ENCODE measurements around the gene DNAH5. TPM values are rescaled to one million over a fixed set of nuclear protein-coding genes. Genes with fewer than 3 reads are reported as not detected.

DNAH5 gene
- total RNA-seq, 2 experiments from 2014 or later, result not detected

- DNase-seq, result no peak
- TF ChIP-seq, protein P1, sequence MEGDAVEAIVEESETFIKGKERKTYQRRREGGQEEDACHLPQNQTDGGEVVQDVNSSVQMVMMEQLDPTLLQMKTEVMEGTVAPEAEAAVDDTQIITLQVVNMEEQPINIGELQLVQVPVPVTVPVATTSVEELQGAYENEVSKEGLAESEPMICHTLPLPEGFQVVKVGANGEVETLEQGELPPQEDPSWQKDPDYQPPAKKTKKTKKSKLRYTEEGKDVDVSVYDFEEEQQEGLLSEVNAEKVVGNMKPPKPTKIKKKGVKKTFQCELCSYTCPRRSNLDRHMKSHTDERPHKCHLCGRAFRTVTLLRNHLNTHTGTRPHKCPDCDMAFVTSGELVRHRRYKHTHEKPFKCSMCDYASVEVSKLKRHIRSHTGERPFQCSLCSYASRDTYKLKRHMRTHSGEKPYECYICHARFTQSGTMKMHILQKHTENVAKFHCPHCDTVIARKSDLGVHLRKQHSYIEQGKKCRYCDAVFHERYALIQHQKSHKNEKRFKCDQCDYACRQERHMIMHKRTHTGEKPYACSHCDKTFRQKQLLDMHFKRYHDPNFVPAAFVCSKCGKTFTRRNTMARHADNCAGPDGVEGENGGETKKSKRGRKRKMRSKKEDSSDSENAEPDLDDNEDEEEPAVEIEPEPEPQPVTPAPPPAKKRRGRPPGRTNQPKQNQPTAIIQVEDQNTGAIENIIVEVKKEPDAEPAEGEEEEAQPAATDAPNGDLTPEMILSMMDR (IDR thresholded peaks at IDR 0.05), result no peak
- Mint-ChIP-seq H3K4me3 (no peak overlapping the region), H3K27ac (no peak overlapping the region), H3K9me3 (peaks cover 7% of the 10 kb centered on the region), H3K27me3 (no peaks in the 10 kb centered on the region), H3K4me1 (ENCODE audit: low read depth) (no peaks in the 10 kb centered on the region), H3K36me3 (ENCODE audit: low read depth) (no peaks in the 10 kb centered on the region)
- no peak overlapping the region for H3K27ac ChIP-seq (ENCODE audit: low read depth in 1 of 2, low read length in 2 of 2)
- H3K4me3 ChIP-seq (ENCODE audit: low read length), result no peak overlapping the region
- intact Hi-C loops (cut with DNase I, micrococcal nuclease), result no loop called here
- H3K27me3 ChIP-seq (ENCODE audit: control insufficient read depth in 1 of 2, insufficient read depth in 2 of 2, low read length in 2 of 2), result no peaks in the 10 kb centered on the region
- H3K9me3 ChIP-seq (ENCODE audit: control insufficient read depth in 1 of 2, insufficient read depth in 1 of 2, low read length in 2 of 2), result no peaks in the 10 kb centered on the region
- ChIA-PET CTCF (no interaction called here), POLR2A (no interaction called here)
- no peaks in the 10 kb centered on the region for H3K4me1 ChIP-seq (ENCODE audit: insufficient read depth, low read length)
- ATAC-seq (ENCODE audit: poor library complexity), result no peak
- no peaks in the 10 kb centered on the region for H3K36me3 ChIP-seq (ENCODE audit: insufficient read depth, low read length)
Measured at GRCh38 chr5:13932561-13932960, 11.9 kb downstream of the DNAH5 start.

GRCh38 chr5:13932011-13932410, 12.5 kb downstream of the DNAH5 start:
- intact Hi-C loops (cut with DNase I, micrococcal nuclease), result no loop called here
- POLR2A ChIA-PET, result no interaction called here

DNA sequence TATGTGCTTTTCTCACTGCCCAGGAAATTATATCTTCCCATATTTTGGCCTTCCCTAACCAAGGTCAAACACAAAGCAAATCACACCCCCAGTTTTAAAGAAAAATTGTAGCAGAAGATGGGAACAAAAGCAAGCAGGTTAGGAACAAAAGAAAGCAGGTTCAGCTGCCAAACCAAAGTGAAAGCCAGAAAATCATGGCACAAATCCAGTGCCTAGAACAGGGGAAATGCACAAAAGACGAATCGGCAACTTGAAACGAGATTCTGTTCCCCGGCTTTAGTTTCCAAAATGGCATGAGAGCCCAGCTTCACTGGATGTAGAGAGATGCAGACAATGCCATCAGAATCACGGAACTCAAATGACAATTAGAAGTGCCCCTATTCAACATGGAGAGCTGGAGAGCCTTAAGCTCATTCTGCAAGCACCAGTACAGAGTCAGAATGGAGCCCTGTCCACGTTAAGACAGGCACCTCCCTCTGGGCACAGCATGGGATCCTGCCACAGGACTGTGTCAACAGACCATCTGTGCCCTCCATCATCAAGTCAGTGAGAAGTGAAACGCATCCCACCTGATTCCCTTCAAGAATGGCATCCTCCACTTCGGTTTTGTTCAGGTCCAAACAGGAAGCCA, 13.8 kb downstream of the DNAH5 start:
- H3K27me3 ChIP-seq (ENCODE audit: control insufficient read depth in 1 of 2, insufficient read depth in 2 of 2, low read length in 2 of 2), result no peaks in the 10 kb centered on the region
- H3K27me3 Mint-ChIP-seq, result no peaks in the 10 kb centered on the region
- intact Hi-C loops (cut with DNase I, micrococcal nuclease), result no loop called here
- DNase-seq (no peak), ATAC-seq (ENCODE audit: poor library complexity) (no peak)
- ChIA-PET POLR2A (no interaction called here), CTCF (no interaction called here)
- peaks cover 7% of the 10 kb centered on the region for H3K9me3 Mint-ChIP-seq
- H3K4me3 ChIP-seq (ENCODE audit: low read length), result no peak overlapping the region
- no peaks in the 10 kb centered on the region for H3K36me3 Mint-ChIP-seq (ENCODE audit: low read depth)
- H3K4me1 Mint-ChIP-seq (ENCODE audit: low read depth), result no peaks in the 10 kb centered on the region
- H3K4me3 Mint-ChIP-seq, result no peak overlapping the region
- no peaks in the 10 kb centered on the region for H3K36me3 ChIP-seq (ENCODE audit: insufficient read depth, low read length)
- H3K9me3 ChIP-seq (ENCODE audit: control insufficient read depth in 1 of 2, insufficient read depth in 1 of 2, low read length in 2 of 2), result no peaks in the 10 kb centered on the region
- no peaks in the 10 kb centered on the region for H3K4me1 ChIP-seq (ENCODE audit: insufficient read depth, low read length)
- no peak overlapping the region for H3K27ac Mint-ChIP-seq
- TF ChIP-seq, protein P1 (IDR thresholded peaks at IDR 0.05), result no peak
- no peak overlapping the region for H3K27ac ChIP-seq (ENCODE audit: low read depth in 1 of 2, low read length in 2 of 2)

More at GRCh38 chr5:13932011-13932410, 12.5 kb downstream of the DNAH5 start:
- Histone ChIP-seq H3K9me3 (ENCODE audit: control insufficient read depth in 1 of 2, insufficient read depth in 1 of 2, low read length in 2 of 2) (no peaks in the 10 kb centered on the region), H3K27ac (ENCODE audit: low read depth in 1 of 2, low read length in 2 of 2) (no peak overlapping the region), H3K4me1 (ENCODE audit: insufficient read depth, low read length) (no peaks in the 10 kb centered on the region), H3K36me3 (ENCODE audit: insufficient read depth, low read length) (no peaks in the 10 kb centered on the region), H3K27me3 (ENCODE audit: control insufficient read depth in 1 of 2, insufficient read depth in 2 of 2, low read length in 2 of 2) (no peaks in the 10 kb centered on the region), H3K4me3 (ENCODE audit: low read length) (no peak overlapping the region)
- DNase-seq (no peak), ATAC-seq (ENCODE audit: poor library complexity) (no peak)
- TF ChIP-seq, protein P1 (IDR thresholded peaks at IDR 0.05), result no peak
- no peaks in the 10 kb centered on the region for H3K4me1 Mint-ChIP-seq (ENCODE audit: low read depth)
- H3K27ac Mint-ChIP-seq, result no peak overlapping the region
- peaks cover 7% of the 10 kb centered on the region for H3K9me3 Mint-ChIP-seq
- CTCF ChIA-PET, result no interaction called here
- H3K27me3 Mint-ChIP-seq, result no peaks in the 10 kb centered on the region
- H3K4me3 Mint-ChIP-seq, result no peak overlapping the region
- no peaks in the 10 kb centered on the region for H3K36me3 Mint-ChIP-seq (ENCODE audit: low read depth)
